Endothelial cell of umbilical vein (primary cell): ENCODE data around the gene SLC52A1. TPM values are rescaled to one million over a fixed set of nuclear protein-coding genes. Genes with fewer than 3 reads are reported as not detected.

ENCODE experiments used
- BruUV-seq: library from RNA; stranded (reverse); fragments of 400-500 nt; replicated peaks from 2 replicates; lab custom pipeline; 2021; lab: Mats Ljungman, UMichigan
- CTCF ChIA-PET: fragments of 300-600, 350-600 bp; sonication (Branson Sonifier 250); formaldehyde crosslinking; loops from one replicate; lab custom pipeline; 2021; ENCODE audit warnings: antibody characterized with exemption, inconsistent platforms; lab: Charles Lee
- POLR2A ChIA-PET: fragments of 300-600, 350-600 bp; sonication (Branson Sonifier 250); formaldehyde crosslinking; loops from one replicate; lab custom pipeline; 2021; ENCODE audit warnings: antibody characterized with exemption, inconsistent platforms; lab: Charles Lee
- DNase-seq: peaks from one replicate; pipeline ENCODE4 v3.0.0-alpha.2; 2011; ENCODE audit warnings: low read depth, low spot score
- FAIRE-seq: peaks from 2 replicates; lab custom pipeline; 2011; peaks lifted over from hg19 to GRCh38; lab: Jason Lieb, UNC
- H2AFZ ChIP-seq: 2 replicates; pipeline ENCODE4 v1.6.0; 2012; ENCODE audit warnings: low read depth, low read length, control low read depth, inconsistent platforms
- H3K27ac ChIP-seq: 2 replicates; pipeline ENCODE4 v1.5.1; 2011; ENCODE audit warnings: low read depth, mild to moderate bottlenecking, control low read depth, low read length, moderate library complexity; ENCODE audit not compliant: insufficient read depth
- H3K27me3 ChIP-seq, 2 experiments: 2 replicates each; pipeline versions ENCODE4 v1.6.0 to v1.6.1; 2011; ENCODE audit warnings: low read length in 2 of 2, mixed read lengths in 1 of 2; ENCODE audit not compliant: control insufficient read depth in 2 of 2, insufficient read depth in 2 of 2
- H3K36me3 ChIP-seq, 2 experiments: 2 replicates in 1 of 2; 3 replicates in 1 of 2; pipeline ENCODE4 v1.5.1; 2011; ENCODE audit warnings: low read length in 2 of 2, mild to moderate bottlenecking in 1 of 2, moderate library complexity in 1 of 2; ENCODE audit not compliant: control insufficient read depth in 2 of 2, insufficient read depth in 2 of 2; ENCODE audit errors: extremely low read depth in 1 of 2
- H3K4me1 ChIP-seq: 3 replicates; pipeline ENCODE4 v1.5.1; 2011; ENCODE audit warnings: mild to moderate bottlenecking, low read length; ENCODE audit not compliant: control insufficient read depth, insufficient read depth; ENCODE audit errors: extremely low read depth
- H3K4me2 ChIP-seq: 2 replicates; pipeline ENCODE4 v1.6.1; 2011; ENCODE audit warnings: low read length, control low read depth, mixed read lengths; ENCODE audit not compliant: insufficient read depth
- H3K4me3 ChIP-seq, 3 experiments: fragments of 200-600 bp in 1 of 3; sonication (generic), shearing (Covaris generic) in 1 of 3; replicated peaks in 1 of 3; 2 replicates each; pipeline ENCODE4 v1.5.1; 2011 to 2016; ENCODE audit warnings: control low read depth in 3 of 3, low read length in 3 of 3, mild to moderate bottlenecking in 2 of 3, inconsistent platforms in 1 of 3, low read depth in 1 of 3, moderate library complexity in 1 of 3; ENCODE audit not compliant: insufficient read depth in 1 of 3
- H3K79me2 ChIP-seq: 2 replicates; pipeline ENCODE4 v1.6.0; 2012; ENCODE audit warnings: low read length, inconsistent platforms; ENCODE audit not compliant: control insufficient read depth, insufficient read depth
- H3K9ac ChIP-seq: replicated peaks from 2 replicates; pipeline ENCODE3; 2011; ENCODE audit warnings: low read length, control low read depth; ENCODE audit not compliant: insufficient read depth; ENCODE audit errors: extremely low read depth
- H3K9me1 ChIP-seq: replicated peaks from 3 replicates; pipeline ENCODE4 v1.6.0; 2011; ENCODE audit warnings: mild to moderate bottlenecking, low read length; ENCODE audit not compliant: control insufficient read depth, insufficient read depth; ENCODE audit errors: extremely low read depth
- H3K9me3 ChIP-seq: replicated peaks from 2 replicates; pipeline ENCODE4 v1.5.1; 2012; ENCODE audit warnings: low read length, inconsistent platforms; ENCODE audit not compliant: control insufficient read depth, insufficient read depth
- H4K20me1 ChIP-seq: replicated peaks from 2 replicates; pipeline ENCODE3; 2011; ENCODE audit warnings: mild to moderate bottlenecking, low read length; ENCODE audit not compliant: control insufficient read depth, insufficient read depth; ENCODE audit errors: extremely low read depth
- EZH2 ChIP-seq: IDR thresholded peaks from 2 replicates; pipeline ENCODE4 v1.6.1; 2012; ENCODE audit warnings: borderline replicate concordance, low read depth, mild to moderate bottlenecking, moderate library complexity, low read length, inconsistent platforms; ENCODE audit not compliant: severe bottlenecking
- FOS ChIP-seq: IDR thresholded peaks from 2 replicates; pipeline ENCODE4 v1.6.1; 2011; ENCODE audit warnings: mild to moderate bottlenecking, low read length, moderate library complexity, borderline replicate concordance; ENCODE audit not compliant: insufficient read depth
- GATA2 ChIP-seq: IDR thresholded peaks from 2 replicates; pipeline ENCODE4 v1.7.0; 2011; ENCODE audit warnings: low read depth, mild to moderate bottlenecking, moderate library complexity, mixed read lengths, low read length; ENCODE audit not compliant: insufficient read length, insufficient read depth
- JUN ChIP-seq: IDR thresholded peaks from 2 replicates; pipeline ENCODE4 v1.6.1; 2011; ENCODE audit warnings: borderline replicate concordance, low read depth; ENCODE audit not compliant: insufficient read length, insufficient read depth
- MAX ChIP-seq: IDR thresholded peaks from 2 replicates; pipeline ENCODE4 v1.6.1; 2011; ENCODE audit not compliant: insufficient read depth, insufficient read length
- MYC ChIP-seq: IDR thresholded peaks from one replicate; pipeline ENCODE4 v1.6.1; 2011; ENCODE audit warnings: mild to moderate bottlenecking, low read depth, low read length
- POLR2A ChIP-seq: IDR thresholded peaks from 2 replicates; pipeline ENCODE4 v1.6.1; 2012; ENCODE audit warnings: low read depth, mild to moderate bottlenecking, control low read depth, low read length
- POLR2AphosphoS5 ChIP-seq: IDR thresholded peaks from 2 replicates; pipeline ENCODE4 v1.6.1; 2012; ENCODE audit warnings: low read depth, mild to moderate bottlenecking, control low read depth, low read length, moderate library complexity; ENCODE audit not compliant: insufficient read depth
- dilution Hi-C: fragments of 300-500 bp; cut with MboI; formaldehyde crosslinking; loops from one replicate; pipeline ENCODE4 v1.15.0; 2019; ENCODE audit warnings: low sequenced_read_pairs; ENCODE audit not compliant: extremely low pct_ligation_motif_present
- intact Hi-C: fragments of 100-400 bp; cut with micrococcal nuclease; formaldehyde crosslinking; loops from one replicate; pipeline ENCODE4 v1.10.0; 2022
- polyA plus RNA-seq, 4 experiments: library from polyadenylated mRNA; depleted of rRNA in 3 of 4; stranded (reverse) in 3 of 4; unstranded in 1 of 4; fragments of >200 nt; gene quantifications; 2 replicates each; pipeline versions ENCODE4 v1.2.1 to v1.2.3, GENCODE V29; 2011 to 2012; ENCODE audit warnings: missing spikeins in 1 of 4
- total RNA-seq: library from RNA; stranded (reverse); gene quantifications from 2 replicates; pipeline ENCODE4 v1.2.3, GENCODE V29; 2021
- TF ChIP-seq, protein P1 (sequence below), 2 donors: IDR thresholded peaks; 1 replicate in 1 of 2; 2 replicates in 1 of 2; pipeline ENCODE4 v1.5.1; 2011; ENCODE audit warnings: low read length in 2 of 2, mild to moderate bottlenecking in 2 of 2, moderate library complexity in 2 of 2, control low read depth in 1 of 2, inconsistent platforms in 1 of 2, low read depth in 1 of 2; ENCODE audit not compliant: insufficient read depth in 1 of 2; ENCODE audit errors: extremely low read depth in 1 of 2

SLC52A1 gene
- total and polyA plus RNA-seq, 2 donors (not counting 3 experiments of a cell fraction or from before 2014, with no cell fraction given): 0.04 TPM; not detected in 1

- Histone ChIP-seq H4K20me1 (no peaks in the 10 kb centered on the region), H3K79me2 (peaks cover 34% of the 10 kb centered on the region), H3K9ac (peak overlapping the region; percentile 49), H3K4me3 (peak overlapping the region; percentile 77 to 95 (median 82)), H3K9me1 (no peaks in the 10 kb centered on the region), H2AFZ (peak overlapping the region; percentile 22), H3K4me2 (peak overlapping the region; percentile 87), H3K36me3 (peaks cover 11 to 23% of the 10 kb centered on the region in 2 experiments), H3K4me1 (peaks cover 19% of the 10 kb centered on the region), H3K9me3 (no peaks in the 10 kb centered on the region), H3K27ac (peak overlapping the region; percentile 23), H3K27me3 (no peaks in the 10 kb centered on the region)
- POLR2A ChIA-PET: interaction anchor here (1.1 kb wide), 1 partner anchor 12 kb away, joined by 5 read pairs; no protein-coding TSS in a partner anchor
- TF ChIP-seq, protein P1, sequence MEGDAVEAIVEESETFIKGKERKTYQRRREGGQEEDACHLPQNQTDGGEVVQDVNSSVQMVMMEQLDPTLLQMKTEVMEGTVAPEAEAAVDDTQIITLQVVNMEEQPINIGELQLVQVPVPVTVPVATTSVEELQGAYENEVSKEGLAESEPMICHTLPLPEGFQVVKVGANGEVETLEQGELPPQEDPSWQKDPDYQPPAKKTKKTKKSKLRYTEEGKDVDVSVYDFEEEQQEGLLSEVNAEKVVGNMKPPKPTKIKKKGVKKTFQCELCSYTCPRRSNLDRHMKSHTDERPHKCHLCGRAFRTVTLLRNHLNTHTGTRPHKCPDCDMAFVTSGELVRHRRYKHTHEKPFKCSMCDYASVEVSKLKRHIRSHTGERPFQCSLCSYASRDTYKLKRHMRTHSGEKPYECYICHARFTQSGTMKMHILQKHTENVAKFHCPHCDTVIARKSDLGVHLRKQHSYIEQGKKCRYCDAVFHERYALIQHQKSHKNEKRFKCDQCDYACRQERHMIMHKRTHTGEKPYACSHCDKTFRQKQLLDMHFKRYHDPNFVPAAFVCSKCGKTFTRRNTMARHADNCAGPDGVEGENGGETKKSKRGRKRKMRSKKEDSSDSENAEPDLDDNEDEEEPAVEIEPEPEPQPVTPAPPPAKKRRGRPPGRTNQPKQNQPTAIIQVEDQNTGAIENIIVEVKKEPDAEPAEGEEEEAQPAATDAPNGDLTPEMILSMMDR (IDR thresholded peaks at IDR 0.05; ENCODE audit: extremely low read depth in 1 of 2, insufficient read depth in 1 of 2, low read depth in 1 of 2, low read length in 2 of 2): no peak
- TF ChIP-seq JUN: no peak
- TF ChIP-seq EZH2: no peak
- TF ChIP-seq MAX: no peak
- no peak for TF ChIP-seq POLR2A
- TF ChIP-seq MYC: no peak
- no peak for TF ChIP-seq FOS
- TF ChIP-seq POLR2AphosphoS5: no peak
- TF ChIP-seq GATA2: no peak
- DNase-seq (peak; percentile 28), FAIRE-seq (no peak)
- dilution Hi-C loops (no loop called here), intact Hi-C loops (loop anchor here (2.0 kb wide), 1 partner anchor 57 kb away; the partner anchor contains the start of genes RNF167 and SLC25A11)
- CTCF ChIA-PET: interaction anchor here (0.6 to 4.2 kb wide), 7 partner anchors 9 to 665 kb away, joined by 3 to 21 read pairs (median 6); partner anchors contain the start of genes CAMTA2, RNF167 and SLC25A11
- BruUV-seq: no TSS peak
Measured at GRCh38 chr17:4998027-4998731, 37.0 kb downstream of the SLC52A1 start.
